Spinal cord (tissue), 10 donors: ENCODE measurements around the gene PITX1. TPM values are rescaled to one million over a fixed set of nuclear protein-coding genes. Genes with fewer than 3 reads are reported as not detected.

ENCODE experiments used
- DNase-seq, 6 donors: peaks; one replicate each; pipeline versions ENCODE4 v3.0.0 to v3.0.0-alpha.2; 2013 to 2015; ENCODE audit warnings: low spot score in 6 of 6, low read depth in 4 of 6
- H3K27ac ChIP-seq: one replicate; pipeline ENCODE4 v1.5.1; 2013; ENCODE audit warnings: low read depth, low read length, control low read depth
- H3K27me3 ChIP-seq: one replicate; pipeline ENCODE4 v1.6.1; 2013; ENCODE audit warnings: low read length; ENCODE audit not compliant: control insufficient read depth, insufficient read depth
- H3K36me3 ChIP-seq: one replicate; pipeline ENCODE4 v1.6.1; 2013; ENCODE audit warnings: low read length; ENCODE audit not compliant: control insufficient read depth, insufficient read depth
- H3K4me1 ChIP-seq: one replicate; pipeline ENCODE4 v1.6.1; 2013; ENCODE audit warnings: low read length; ENCODE audit not compliant: control insufficient read depth, insufficient read depth
- H3K4me3 ChIP-seq: one replicate; pipeline ENCODE4 v1.5.1; 2013; ENCODE audit warnings: low read depth, low read length, control low read depth
- H3K9me3 ChIP-seq: one replicate; pipeline ENCODE4 v1.6.1; 2013; ENCODE audit warnings: low read length; ENCODE audit not compliant: control insufficient read depth, insufficient read depth
- WGBS: methylation state at CpG from one replicate; pipeline ENCODE4 v1.1.5; 2013; ENCODE audit warnings: missing lambda C conversion rate; ENCODE audit not compliant: insufficient coverage; 5-methylcytosine and 5-hydroxymethylcytosine counted together
- polyA plus RNA-seq, 2 donors: library from polyadenylated mRNA; unstranded; fragments of 120-200 nt; gene quantifications; one replicate each; pipeline ENCODE4 v1.2.1, GENCODE V29; 2013; ENCODE audit not compliant: insufficient read length in 2 of 2
- total RNA-seq, 2 donors: library from RNA; depleted of rRNA in 1 of 2; stranded (reverse); fragments of 120-200 nt in 1 of 2; fragments of >200 nt in 1 of 2; gene quantifications; one replicate each; pipeline versions ENCODE4 v1.2.3 to v1.2.4, GENCODE V29; 2013 to 2014
- donor health status: healthy.

Gene PITX1
- total and polyA plus RNA-seq, 4 donors: 0.11 TPM; not detected in 3

GRCh38 chr5:135055396-135055795 is 21.4 kb upstream of the PITX1 start:
- WGBS: 85% methylated on average over 5 of the region's 5 CpGs
- DNase-seq: no peak
- peaks cover 34% of the 10 kb centered on the region for H3K27me3 ChIP-seq
- H3K4me3 ChIP-seq: no peak overlapping the region
- H3K9me3 ChIP-seq: no peaks in the 10 kb centered on the region
- H3K36me3 ChIP-seq: no peaks in the 10 kb centered on the region
- no peak overlapping the region for H3K27ac ChIP-seq
- H3K4me1 ChIP-seq: no peaks in the 10 kb centered on the region

DNA sequence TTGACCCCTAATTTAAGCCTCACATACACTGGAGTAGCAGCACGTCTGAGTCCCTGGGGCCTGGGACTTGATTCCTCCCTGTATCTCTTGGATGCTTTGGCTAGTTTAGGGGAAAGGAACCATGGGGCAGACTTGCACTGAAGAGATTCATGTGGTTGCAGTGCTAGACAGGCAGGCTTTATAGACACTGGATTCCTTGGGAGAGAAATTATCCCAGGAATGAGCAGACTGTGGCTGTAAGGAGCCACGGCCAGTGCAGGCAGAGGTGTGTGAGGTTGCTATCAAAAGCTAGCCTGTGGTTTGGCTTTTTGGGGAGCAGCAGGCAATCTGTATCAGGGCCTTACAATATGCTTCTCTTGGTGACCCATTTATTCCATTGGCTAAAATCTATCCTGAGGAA is 20.5 kb upstream of the PITX1 start:
- WGBS: 82% methylated on average over 2 of the region's 2 CpGs
- Histone ChIP-seq H3K4me3 (no peak overlapping the region), H3K4me1 (peaks cover 4% of the 10 kb centered on the region), H3K27me3 (peaks cover 43% of the 10 kb centered on the region), H3K36me3 (no peaks in the 10 kb centered on the region), H3K9me3 (no peaks in the 10 kb centered on the region), H3K27ac (no peak overlapping the region)
- no peak for DNase-seq

DNA sequence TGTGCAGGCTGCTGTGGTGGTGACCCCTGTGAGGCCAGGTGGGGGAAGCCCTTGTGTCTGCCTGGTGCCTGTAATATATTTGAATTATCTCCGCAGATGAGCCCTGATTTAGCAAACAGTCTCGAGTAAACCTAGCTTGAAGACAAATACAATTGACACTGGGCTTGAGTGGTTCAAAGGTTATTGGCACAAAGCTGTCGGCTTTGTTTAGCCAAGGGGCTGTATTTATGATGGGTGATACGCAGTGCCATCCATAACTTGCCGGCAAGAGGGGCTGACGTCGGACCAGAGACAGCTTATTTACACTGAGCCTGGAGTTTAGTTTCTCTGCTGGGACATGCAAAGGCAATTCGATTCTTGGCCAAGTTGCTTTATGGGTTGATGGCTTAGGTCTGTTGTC is 20.0 kb upstream of the PITX1 start:
- H3K4me1 ChIP-seq: peaks cover 4% of the 10 kb centered on the region
- no peaks in the 10 kb centered on the region for H3K36me3 ChIP-seq
- no peaks in the 10 kb centered on the region for H3K9me3 ChIP-seq
- no peak for DNase-seq
- no peak overlapping the region for H3K4me3 ChIP-seq
- WGBS: 68% methylated on average over 8 of the region's 8 CpGs
- H3K27me3 ChIP-seq: peaks cover 48% of the 10 kb centered on the region
- H3K27ac ChIP-seq: no peak overlapping the region

DNA sequence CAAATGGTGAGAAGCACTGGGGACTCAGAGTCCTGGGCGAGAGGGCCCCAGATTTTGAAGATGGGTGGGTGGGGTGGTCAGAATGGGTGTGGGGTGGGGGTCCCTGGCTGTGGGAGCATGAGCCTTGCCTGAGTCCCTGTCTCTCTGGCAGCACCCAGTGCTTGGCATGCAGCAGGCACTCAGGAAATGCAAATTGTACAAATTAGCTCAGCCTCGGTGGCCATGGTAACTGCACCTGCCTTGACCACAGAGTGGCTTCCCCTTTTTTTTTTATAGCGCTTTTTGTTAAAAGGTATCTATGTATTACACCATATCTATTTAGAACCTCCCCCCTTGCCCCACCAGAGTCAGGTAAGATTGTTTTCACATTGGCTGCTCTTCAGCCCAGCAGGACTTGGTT is 19.2 kb upstream of the PITX1 start:
- Histone ChIP-seq H3K4me3 (no peak overlapping the region), H3K27me3 (peaks cover 55% of the 10 kb centered on the region), H3K4me1 (peaks cover 4% of the 10 kb centered on the region), H3K27ac (no peak overlapping the region), H3K9me3 (no peaks in the 10 kb centered on the region), H3K36me3 (no peaks in the 10 kb centered on the region)
- DNase-seq: no peak
- WGBS: 50% methylated on average over 1 of the region's 3 CpGs

DNA sequence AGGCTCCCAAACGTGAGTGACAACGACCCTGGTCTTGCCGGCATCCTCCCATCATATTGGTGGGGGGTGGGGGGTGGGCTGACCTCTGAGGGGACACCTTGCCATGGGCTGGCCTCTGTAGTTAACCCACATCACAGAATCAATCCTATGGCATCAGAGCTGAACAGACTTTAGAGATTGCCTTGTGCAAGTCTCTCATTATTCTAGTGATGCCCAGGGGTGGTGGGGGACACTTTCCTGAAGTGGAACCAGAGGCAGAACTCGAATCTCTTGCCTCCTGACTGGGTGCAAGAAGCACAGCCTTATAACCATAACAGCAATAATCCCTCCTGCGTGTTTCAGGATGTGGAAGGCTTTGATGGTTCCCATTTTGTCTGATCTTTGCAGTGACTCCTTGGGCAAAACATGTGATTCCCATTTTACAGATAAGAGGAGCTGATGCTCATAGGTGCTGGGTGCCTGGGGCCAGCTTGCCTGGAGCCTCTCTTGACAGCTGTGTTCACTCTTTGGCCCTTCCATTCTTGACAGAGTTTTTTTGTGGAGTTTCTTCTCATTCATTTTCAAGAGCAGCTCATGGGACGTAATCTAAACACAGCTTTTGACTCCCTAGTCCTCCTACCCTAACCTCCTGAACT is 18.6 kb upstream of the PITX1 start:
- Histone ChIP-seq H3K36me3 (no peaks in the 10 kb centered on the region), H3K27me3 (peaks cover 60% of the 10 kb centered on the region), H3K4me1 (peaks cover 4% of the 10 kb centered on the region), H3K4me3 (no peak overlapping the region), H3K27ac (no peak overlapping the region), H3K9me3 (no peaks in the 10 kb centered on the region)
- WGBS: 80% methylated on average over 1 of the region's 6 CpGs
- no peak for DNase-seq

- H3K36me3 ChIP-seq: no peaks in the 10 kb centered on the region
- H3K27me3 ChIP-seq: peaks cover 65% of the 10 kb centered on the region
- peaks cover 4% of the 10 kb centered on the region for H3K4me1 ChIP-seq
- no peak for DNase-seq
- no peak overlapping the region for H3K27ac ChIP-seq
- H3K9me3 ChIP-seq: no peaks in the 10 kb centered on the region
- 57% methylated on average over 3 of the region's 11 CpGs for WGBS
- H3K4me3 ChIP-seq: no peak overlapping the region
These were observed 17.8 kb upstream of the PITX1 start for GRCh38 chr5:135051872-135052271.

- DNase-seq: no peak
- Histone ChIP-seq H3K4me3 (no peak overlapping the region), H3K4me1 (peaks cover 4% of the 10 kb centered on the region), H3K36me3 (no peaks in the 10 kb centered on the region), H3K27me3 (peaks cover 69% of the 10 kb centered on the region), H3K9me3 (no peaks in the 10 kb centered on the region), H3K27ac (no peak overlapping the region)
- WGBS: 58% methylated on average over 3 of the region's 3 CpGs
These were observed 17.4 kb upstream of the PITX1 start for GRCh38 chr5:135051399-135051798.

GRCh38 chr5:135050244-135050767 is 16.3 kb upstream of the PITX1 start:
- peaks cover 79% of the 10 kb centered on the region for H3K27me3 ChIP-seq
- WGBS: 3% methylated on average over 45 of the region's 45 CpGs
- no peaks in the 10 kb centered on the region for H3K36me3 ChIP-seq

GRCh38 chr5:135048930-135049329 is 14.9 kb upstream of the PITX1 start:
- no CpG with 5 or more reads among the region's 1 CpG for WGBS

More at GRCh38 chr5:135050244-135050767, 16.3 kb upstream of the PITX1 start:
- Histone ChIP-seq H3K27ac (no peak overlapping the region), H3K9me3 (no peaks in the 10 kb centered on the region), H3K4me1 (peaks cover 4% of the 10 kb centered on the region), H3K4me3 (no peak overlapping the region)
- DNase-seq: no peak

DNA sequence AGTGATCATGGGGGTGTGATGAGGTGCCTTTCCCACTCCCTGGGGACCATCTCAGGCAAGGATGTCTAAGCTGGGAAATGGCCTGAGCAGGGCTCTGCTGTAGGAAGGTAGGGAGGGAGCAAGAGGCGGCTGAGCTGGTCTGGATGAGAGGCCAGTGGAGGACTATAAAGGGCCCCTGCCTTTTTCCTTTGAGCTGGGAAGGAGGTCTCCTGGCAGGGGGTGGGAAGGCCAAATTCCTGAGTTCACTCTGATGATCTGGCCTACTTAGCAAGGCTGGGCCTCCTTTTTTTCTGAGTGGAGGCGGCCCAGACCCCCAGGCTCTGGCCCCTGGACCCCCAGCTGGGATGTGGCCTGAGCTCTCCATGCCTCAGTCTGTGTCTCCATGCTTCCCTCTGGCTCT is 14.3 kb upstream of the PITX1 start:
- Histone ChIP-seq H3K27ac (no peak overlapping the region), H3K4me1 (peaks cover 4% of the 10 kb centered on the region), H3K36me3 (no peaks in the 10 kb centered on the region), H3K27me3 (peaks cover 93% of the 10 kb centered on the region), H3K9me3 (no peaks in the 10 kb centered on the region), H3K4me3 (no peak overlapping the region)
- no peak for DNase-seq
- WGBS: 91% methylated on average over 1 of the region's 2 CpGs

More at GRCh38 chr5:135048930-135049329, 14.9 kb upstream of the PITX1 start:
- no peaks in the 10 kb centered on the region for H3K9me3 ChIP-seq
- DNase-seq: no peak
- no peaks in the 10 kb centered on the region for H3K36me3 ChIP-seq
- H3K27me3 ChIP-seq: peaks cover 86% of the 10 kb centered on the region
- H3K4me3 ChIP-seq: no peak overlapping the region
- H3K27ac ChIP-seq: no peak overlapping the region
- H3K4me1 ChIP-seq: peaks cover 4% of the 10 kb centered on the region
